Stimulated activated CD4-positive, alpha-beta T cell treated with anti-CD3 and anti-CD28 coated beads, TNF-alpha, amount 100 ng/mL, for 48 hours (primary cell): ENCODE results near the gene AGTRAP.

Experiments
- DNase-seq, 3 donors: peaks; one replicate each; pipeline ENCODE4 v3.0.0-alpha.2; 2020; ENCODE audit warnings: low read depth in 3 of 3

The AGTRAP gene

GRCh38 chr1:11800391-11800755 lies 64.4 kb downstream of the AGTRAP start:
- no peak for DNase-seq
